ENCODE measurements around the gene NEDD4L. TPM values are rescaled to one million over a fixed set of nuclear protein-coding genes. Genes with fewer than 3 reads are reported as not detected.

The NEDD4L gene
- total and polyA plus RNA-seq, 2 experiments from 2014 or later, result 36.2 to 72.3 TPM

DNA sequence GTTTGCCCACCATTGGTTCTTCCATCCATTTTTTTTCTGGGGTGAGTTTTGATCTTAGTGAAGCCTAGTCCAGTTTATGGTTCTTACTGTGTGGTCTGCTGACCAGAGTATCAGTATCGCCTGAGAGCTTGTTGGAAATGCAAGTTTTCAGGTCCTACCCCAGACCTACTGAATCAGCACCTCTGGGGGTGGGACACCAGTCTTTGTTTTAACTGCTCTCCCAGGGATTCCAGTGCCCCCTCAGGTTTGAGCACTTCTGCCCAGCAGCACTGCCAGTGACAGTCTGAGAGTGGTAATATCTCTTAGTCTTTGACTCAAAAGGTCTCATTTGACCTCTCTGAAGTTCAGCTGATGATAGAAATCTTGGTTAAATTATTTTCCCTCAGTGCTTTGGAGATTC, 315.6 kb downstream of the NEDD4L start:
- Histone ChIP-seq H3K36me3 (ENCODE audit: insufficient read depth) (no peaks in the 10 kb centered on the region; the same call in none of the 2 replicates), H3K9me2 (ENCODE audit: insufficient read depth) (no peaks in the 10 kb centered on the region), H3K4me1 (ENCODE audit: insufficient read depth) (peaks cover 23% of the 10 kb centered on the region), H3K27ac (ENCODE audit: low read depth) (no peak overlapping the region), H3K4me3 (no peak overlapping the region), H3K4me2 (no peak overlapping the region), H2AFZ (no peak overlapping the region), H4K20me1 (replicated peaks; ENCODE audit: insufficient read depth) (no peaks in the 10 kb centered on the region), H3K27me3 (ENCODE audit: insufficient read depth) (no peaks in the 10 kb centered on the region), H3F3A (replicated peaks; ENCODE audit: low read depth) (no peaks in the 10 kb centered on the region), H3K79me2 (replicated peaks; ENCODE audit: insufficient read depth) (no peaks in the 10 kb centered on the region)
- Mint-ChIP-seq H3K9me3 (no peaks in the 10 kb centered on the region; the same call in 2 of the 3 replicates), H3K4me1 (peaks cover 53% of the 10 kb centered on the region), H3K27me3 (ENCODE audit: insufficient read depth, low read depth, poor library complexity) (peaks cover 1% of the 10 kb centered on the region), H3K4me3 (no peak overlapping the region), H3K27ac (peak overlapping the region; percentile 12; the same call in 1 of the 2 replicates), H3K36me3 (ENCODE audit: low read depth) (peaks cover 16% of the 10 kb centered on the region; the same call in 2 of the 3 replicates)
- no peak for ATAC-seq
- TF ChIP-seq, protein P1, sequence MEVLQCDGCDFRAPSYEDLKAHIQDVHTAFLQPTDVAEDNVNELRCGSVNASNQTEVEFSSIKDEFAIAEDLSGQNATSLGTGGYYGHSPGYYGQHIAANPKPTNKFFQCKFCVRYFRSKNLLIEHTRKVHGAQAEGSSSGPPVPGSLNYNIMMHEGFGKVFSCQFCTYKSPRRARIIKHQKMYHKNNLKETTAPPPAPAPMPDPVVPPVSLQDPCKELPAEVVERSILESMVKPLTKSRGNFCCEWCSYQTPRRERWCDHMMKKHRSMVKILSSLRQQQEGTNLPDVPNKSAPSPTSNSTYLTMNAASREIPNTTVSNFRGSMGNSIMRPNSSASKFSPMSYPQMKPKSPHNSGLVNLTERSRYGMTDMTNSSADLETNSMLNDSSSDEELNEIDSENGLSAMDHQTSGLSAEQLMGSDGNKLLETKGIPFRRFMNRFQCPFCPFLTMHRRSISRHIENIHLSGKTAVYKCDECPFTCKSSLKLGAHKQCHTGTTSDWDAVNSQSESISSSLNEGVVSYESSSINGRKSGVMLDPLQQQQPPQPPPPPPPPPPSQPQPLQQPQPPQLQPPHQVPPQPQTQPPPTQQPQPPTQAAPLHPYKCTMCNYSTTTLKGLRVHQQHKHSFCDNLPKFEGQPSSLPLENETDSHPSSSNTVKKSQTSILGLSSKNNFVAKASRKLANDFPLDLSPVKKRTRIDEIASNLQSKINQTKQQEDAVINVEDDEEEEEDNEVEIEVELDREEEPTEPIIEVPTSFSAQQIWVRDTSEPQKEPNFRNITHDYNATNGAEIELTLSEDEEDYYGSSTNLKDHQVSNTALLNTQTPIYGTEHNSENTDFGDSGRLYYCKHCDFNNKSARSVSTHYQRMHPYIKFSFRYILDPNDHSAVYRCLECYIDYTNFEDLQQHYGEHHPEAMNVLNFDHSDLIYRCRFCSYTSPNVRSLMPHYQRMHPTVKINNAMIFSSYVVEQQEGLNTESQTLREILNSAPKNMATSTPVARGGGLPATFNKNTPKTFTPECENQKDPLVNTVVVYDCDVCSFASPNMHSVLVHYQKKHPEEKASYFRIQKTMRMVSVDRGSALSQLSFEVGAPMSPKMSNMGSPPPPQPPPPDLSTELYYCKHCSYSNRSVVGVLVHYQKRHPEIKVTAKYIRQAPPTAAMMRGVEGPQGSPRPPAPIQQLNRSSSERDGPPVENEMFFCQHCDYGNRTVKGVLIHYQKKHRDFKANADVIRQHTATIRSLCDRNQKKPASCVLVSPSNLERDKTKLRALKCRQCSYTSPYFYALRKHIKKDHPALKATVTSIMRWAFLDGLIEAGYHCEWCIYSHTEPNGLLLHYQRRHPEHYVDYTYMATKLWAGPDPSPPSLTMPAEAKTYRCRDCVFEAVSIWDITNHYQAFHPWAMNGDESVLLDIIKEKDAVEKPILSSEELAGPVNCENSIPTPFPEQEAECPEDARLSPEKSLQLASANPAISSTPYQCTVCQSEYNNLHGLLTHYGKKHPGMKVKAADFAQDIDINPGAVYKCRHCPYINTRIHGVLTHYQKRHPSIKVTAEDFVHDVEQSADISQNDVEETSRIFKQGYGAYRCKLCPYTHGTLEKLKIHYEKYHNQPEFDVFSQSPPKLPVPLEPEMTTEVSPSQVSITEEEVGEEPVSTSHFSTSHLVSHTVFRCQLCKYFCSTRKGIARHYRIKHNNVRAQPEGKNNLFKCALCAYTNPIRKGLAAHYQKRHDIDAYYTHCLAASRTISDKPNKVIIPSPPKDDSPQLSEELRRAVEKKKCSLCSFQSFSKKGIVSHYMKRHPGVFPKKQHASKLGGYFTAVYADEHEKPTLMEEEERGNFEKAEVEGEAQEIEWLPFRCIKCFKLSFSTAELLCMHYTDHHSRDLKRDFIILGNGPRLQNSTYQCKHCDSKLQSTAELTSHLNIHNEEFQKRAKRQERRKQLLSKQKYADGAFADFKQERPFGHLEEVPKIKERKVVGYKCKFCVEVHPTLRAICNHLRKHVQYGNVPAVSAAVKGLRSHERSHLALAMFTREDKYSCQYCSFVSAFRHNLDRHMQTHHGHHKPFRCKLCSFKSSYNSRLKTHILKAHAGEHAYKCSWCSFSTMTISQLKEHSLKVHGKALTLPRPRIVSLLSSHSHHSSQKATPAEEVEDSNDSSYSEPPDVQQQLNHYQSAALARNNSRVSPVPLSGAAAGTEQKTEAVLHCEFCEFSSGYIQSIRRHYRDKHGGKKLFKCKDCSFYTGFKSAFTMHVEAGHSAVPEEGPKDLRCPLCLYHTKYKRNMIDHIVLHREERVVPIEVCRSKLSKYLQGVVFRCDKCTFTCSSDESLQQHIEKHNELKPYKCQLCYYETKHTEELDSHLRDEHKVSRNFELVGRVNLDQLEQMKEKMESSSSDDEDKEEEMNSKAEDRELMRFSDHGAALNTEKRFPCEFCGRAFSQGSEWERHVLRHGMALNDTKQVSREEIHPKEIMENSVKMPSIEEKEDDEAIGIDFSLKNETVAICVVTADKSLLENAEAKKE (CRISPR knock-in tag; IDR thresholded peaks at IDR 0.05), result no peak
- no peak for TF ChIP-seq ETS1 (IDR thresholded peaks at IDR 0.05)
- TF ChIP-seq NANOG (IDR thresholded peaks at IDR 0.05; ENCODE audit: borderline replicate concordance), result no peak
- TF ChIP-seq JUNB (IDR thresholded peaks at IDR 0.05; ENCODE audit: unreplicated experiment), result no peak
- no peak for TF ChIP-seq EZH2phosphoT487 (IDR thresholded peaks at IDR 0.05; ENCODE audit: unreplicated experiment)
- no peak for TF ChIP-seq ZNF114 (CRISPR knock-in tag; IDR thresholded peaks at IDR 0.05)
- TF ChIP-seq REST (IDR thresholded peaks at IDR 0.05; ENCODE audit: unreplicated experiment), result no peak
- no peak for TF ChIP-seq ZNF331 (CRISPR knock-in tag; IDR thresholded peaks at IDR 0.05; ENCODE audit: low read depth)
- no peak for TF ChIP-seq STAT1 (IDR thresholded peaks at IDR 0.05; ENCODE audit: unreplicated experiment)
- no peak for TF ChIP-seq CREB1 (CRISPR knock-in tag; IDR thresholded peaks at IDR 0.05; ENCODE audit: low read depth)
- TF ChIP-seq EZH2 (IDR thresholded peaks at IDR 0.05; ENCODE audit: low read depth, unreplicated experiment), result no peak
- TF ChIP-seq, protein P2, sequence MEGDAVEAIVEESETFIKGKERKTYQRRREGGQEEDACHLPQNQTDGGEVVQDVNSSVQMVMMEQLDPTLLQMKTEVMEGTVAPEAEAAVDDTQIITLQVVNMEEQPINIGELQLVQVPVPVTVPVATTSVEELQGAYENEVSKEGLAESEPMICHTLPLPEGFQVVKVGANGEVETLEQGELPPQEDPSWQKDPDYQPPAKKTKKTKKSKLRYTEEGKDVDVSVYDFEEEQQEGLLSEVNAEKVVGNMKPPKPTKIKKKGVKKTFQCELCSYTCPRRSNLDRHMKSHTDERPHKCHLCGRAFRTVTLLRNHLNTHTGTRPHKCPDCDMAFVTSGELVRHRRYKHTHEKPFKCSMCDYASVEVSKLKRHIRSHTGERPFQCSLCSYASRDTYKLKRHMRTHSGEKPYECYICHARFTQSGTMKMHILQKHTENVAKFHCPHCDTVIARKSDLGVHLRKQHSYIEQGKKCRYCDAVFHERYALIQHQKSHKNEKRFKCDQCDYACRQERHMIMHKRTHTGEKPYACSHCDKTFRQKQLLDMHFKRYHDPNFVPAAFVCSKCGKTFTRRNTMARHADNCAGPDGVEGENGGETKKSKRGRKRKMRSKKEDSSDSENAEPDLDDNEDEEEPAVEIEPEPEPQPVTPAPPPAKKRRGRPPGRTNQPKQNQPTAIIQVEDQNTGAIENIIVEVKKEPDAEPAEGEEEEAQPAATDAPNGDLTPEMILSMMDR (conservative IDR thresholded peaks at IDR 0.05; ENCODE audit: low read depth in 2 of 2), result no peak
- TF ChIP-seq POLR2AphosphoS5 (IDR thresholded peaks at IDR 0.05; ENCODE audit: low read depth), result no peak
- DNase-seq (ENCODE audit: low spot score), result no peak
